HepG2 (cell line): ENCODE measurements around the gene HEPACAM. TPM values are rescaled to one million over a fixed set of nuclear protein-coding genes. Genes with fewer than 3 reads are reported as not detected.

ENCODE experiments used
- ATAC-seq: fragments of 200-7000 bp; cut with Tn5 transposase; 3 replicates; pipeline ENCODE4 v1.9.1; 2020; ENCODE audit warnings: mild to moderate bottlenecking, moderate library complexity
- BruUV-seq: library from RNA; stranded (reverse); fragments of 400-500 nt; replicated peaks from 2 replicates; lab custom pipeline; 2021; lab: Mats Ljungman, UMichigan
- CTCF ChIA-PET: fragments of 300-600 bp; formaldehyde crosslinking; extraction: SDS; loops from one replicate; lab custom pipeline; 2021; ENCODE audit warnings: low total read pairs, inconsistent platforms, low intra/inter-chr PET ratio; lab: Yijun Ruan, JAX
- POLR2A ChIA-PET: fragments of 350-600 bp; sonication (Branson Sonifier 250); formaldehyde crosslinking; loops from one replicate; lab custom pipeline; 2020; ENCODE audit warnings: antibody characterized with exemption, inconsistent platforms; lab: Yijun Ruan, JAX
- DNase-seq: peaks from one replicate; pipeline ENCODE4 v3.0.0-alpha.2; 2015; ENCODE audit warnings: low spot score
- FAIRE-seq: peaks from 3 replicates; lab custom pipeline; 2011; peaks lifted over from hg19 to GRCh38; lab: Jason Lieb, UNC
- H2AFZ ChIP-seq: one replicate; pipeline ENCODE4 v1.6.1; 2011; ENCODE audit warnings: low read length, inconsistent platforms
- H3K27ac ChIP-seq: fragments of 300-600 bp; 3 replicates; pipeline ENCODE4 v1.8.0; 2011; ENCODE audit warnings: mixed run types, mild to moderate bottlenecking, mixed read lengths, low read length, inconsistent platforms; ENCODE audit not compliant: insufficient read depth; ENCODE audit errors: extremely low read length
- H3K27me3 ChIP-seq, 2 experiments: fragments of 200-600 bp in 1 of 2; 2 replicates in 1 of 2; 3 replicates in 1 of 2; pipeline versions ENCODE4 v1.6.0 to v1.8.0; 2011; ENCODE audit warnings: low read length in 2 of 2, mild to moderate bottlenecking in 2 of 2, moderate library complexity in 2 of 2, inconsistent platforms in 1 of 2; ENCODE audit not compliant: insufficient read depth in 2 of 2, control insufficient read depth in 1 of 2
- H3K36me3 ChIP-seq, 2 experiments: fragments of 200-600 bp in 1 of 2; replicated peaks in 1 of 2; 2 replicates in 1 of 2; 3 replicates in 1 of 2; pipeline versions ENCODE4 v1.5.1 to v1.8.0; 2011; ENCODE audit warnings: low read length in 2 of 2, inconsistent platforms in 1 of 2; ENCODE audit not compliant: insufficient read depth in 2 of 2, control insufficient read depth in 1 of 2
- H3K4me1 ChIP-seq: 2 replicates; pipeline ENCODE4 v1.5.1; 2012; ENCODE audit warnings: low read length, inconsistent platforms; ENCODE audit not compliant: insufficient read depth
- H3K4me2 ChIP-seq: 2 replicates; pipeline ENCODE4 v1.6.0; 2011; ENCODE audit warnings: low read depth, low read length, inconsistent platforms
- H3K4me3 ChIP-seq, 3 experiments: fragments of 200-600 bp in 1 of 3; sonication (generic), shearing (Covaris generic) in 1 of 3; replicated peaks in 1 of 3; 2 replicates each; pipeline ENCODE4 v1.5.1; 2011 to 2016; ENCODE audit warnings: low read length in 3 of 3, inconsistent platforms in 2 of 3, low read depth in 2 of 3, mild to moderate bottlenecking in 2 of 3, control low read depth in 1 of 3, mixed read lengths in 1 of 3; ENCODE audit not compliant: insufficient read depth in 1 of 3
- H3K79me2 ChIP-seq: one replicate; pipeline ENCODE4 v1.6.1; 2011; ENCODE audit warnings: low read length, inconsistent platforms; ENCODE audit not compliant: insufficient read depth
- H3K9ac ChIP-seq: 2 replicates; pipeline ENCODE4 v1.6.0; 2011; ENCODE audit warnings: mild to moderate bottlenecking, low read depth, low read length, inconsistent platforms; ENCODE audit not compliant: insufficient read depth
- H3K9me3 ChIP-seq: 2 replicates; pipeline ENCODE4 v1.5.1; 2012; ENCODE audit warnings: mild to moderate bottlenecking, low read length
- H4K20me1 ChIP-seq: 2 replicates; pipeline ENCODE4 v1.6.0; 2011; ENCODE audit warnings: inconsistent platforms, mild to moderate bottlenecking, low read length, moderate library complexity; ENCODE audit not compliant: insufficient read depth
- HNRNPLL ChIP-seq: fragments of 200-400 bp; formaldehyde crosslinking; IDR thresholded peaks from 2 replicates; pipeline ENCODE4 v1.6.1; 2017; ENCODE audit warnings: mild to moderate bottlenecking, low read depth, low read length; ENCODE audit not compliant: poor library complexity, severe bottlenecking
- HOXA7 ChIP-seq: sonication (generic); formaldehyde crosslinking; IDR thresholded peaks from 2 replicates; pipeline ENCODE4 v1.8.1; 2022; ENCODE audit warnings: mild to moderate bottlenecking, missing genetic modification reagents, moderate library complexity
- JARID2 ChIP-seq: sonication (generic); formaldehyde crosslinking; IDR thresholded peaks from 2 replicates; pipeline ENCODE4 v1.8.1; 2023; ENCODE audit warnings: missing genetic modification reagents, inconsistent platforms; ENCODE audit not compliant: insufficient replicate concordance
- KIAA2018 ChIP-seq: sonication (generic); formaldehyde crosslinking; IDR thresholded peaks from 2 replicates; pipeline ENCODE4 v1.5.0; 2020; ENCODE audit warnings: mild to moderate bottlenecking, missing genetic modification reagents, borderline replicate concordance
- KMT2B ChIP-seq: IDR thresholded peaks from 2 replicates; pipeline ENCODE4 v1.6.1; 2016; ENCODE audit warnings: missing genetic modification reagents, missing compliant biosample characterization
- PBX2 ChIP-seq: IDR thresholded peaks from 2 replicates; pipeline ENCODE4 v1.6.1; 2016; ENCODE audit warnings: control low read depth
- REXO4 ChIP-seq: sonication (generic); formaldehyde crosslinking; IDR thresholded peaks from 2 replicates; pipeline ENCODE4 v1.8.0; 2022; ENCODE audit warnings: missing genetic modification reagents, mild to moderate bottlenecking, borderline replicate concordance
- ZBTB25 ChIP-seq: IDR thresholded peaks from 2 replicates; pipeline ENCODE4 v1.6.1; 2018; ENCODE audit warnings: missing genetic modification reagents
- ZNF34 ChIP-seq: sonication (generic); formaldehyde crosslinking; IDR thresholded peaks from 2 replicates; pipeline ENCODE4 v1.4.0; 2020; ENCODE audit warnings: mild to moderate bottlenecking, missing genetic modification reagents, borderline replicate concordance
- ZNF468 ChIP-seq: sonication (generic); formaldehyde crosslinking; IDR thresholded peaks from 2 replicates; pipeline ENCODE4 v1.8.0; 2022; ENCODE audit warnings: mild to moderate bottlenecking, moderate library complexity, missing genetic modification reagents
- ZNF556 ChIP-seq: sonication (generic); formaldehyde crosslinking; IDR thresholded peaks from 2 replicates; pipeline ENCODE4 v1.4.0; 2020; ENCODE audit warnings: mild to moderate bottlenecking, missing genetic modification reagents, borderline replicate concordance
- ZNF766 ChIP-seq: sonication (generic); formaldehyde crosslinking; IDR thresholded peaks from 2 replicates; pipeline ENCODE4 v1.5.0; 2020; ENCODE audit warnings: missing genetic modification reagents, borderline replicate concordance
- WGBS: methylation state at CpG from one replicate; pipeline ENCODE4 v1.1.6; 2017; ENCODE audit warnings: low lambda C conversion rate; 5-methylcytosine and 5-hydroxymethylcytosine counted together
- in situ Hi-C: cut with HindIII; loops from 2 replicates; pipeline ENCODE4 v1.10.0; 2017; ENCODE audit warnings: low pct_unique_long_range_greater_than_20kb; ENCODE audit not compliant: extremely low pct_ligation_motif_present
- intact Hi-C: fragments of 100-400 bp; cut with micrococcal nuclease; formaldehyde crosslinking; loops from one replicate; pipeline ENCODE4 v1.10.0; 2022; ENCODE audit not compliant: unreplicated experiment
- polyA plus RNA-seq, 8 experiments: library from polyadenylated mRNA; depleted of rRNA in 3 of 8; stranded (reverse) in 7 of 8; unstranded in 1 of 8; fragments of >200 nt; fragmentation: Illumina TruSeq in 4 of 8; extraction: Trizol in 4 of 8; gene quantifications; 2 replicates each; pipeline versions ENCODE4 v1.2.1 to v1.2.3, GENCODE V29; 2011 to 2016; ENCODE audit warnings: low read depth in 4 of 8, missing spikeins in 1 of 8, mixed read lengths in 1 of 8; ENCODE audit not compliant: insufficient read depth in 1 of 8
- total RNA-seq, 5 experiments: library from RNA; depleted of rRNA; stranded (reverse); fragments of >200 nt; fragmentation: Illumina TruSeq; extraction: Trizol; gene quantifications; 2 replicates each; pipeline ENCODE4 v1.2.3, GENCODE V29; 2016; ENCODE audit warnings: low read depth in 1 of 5
- TF ChIP-seq, protein P1 (sequence below): sonication (generic); formaldehyde crosslinking; IDR thresholded peaks from 2 replicates; pipeline ENCODE4 v1.8.0; 2022; ENCODE audit warnings: mild to moderate bottlenecking, missing genetic modification reagents, borderline replicate concordance

The HEPACAM gene
- total and polyA plus RNA-seq, 2 of the 13 experiments (the other 11 are each of a cell fraction or from before 2014, with no cell fraction given): 66.9 to 121 TPM

GRCh38 chr11:124873951-124874350 lies 61.9 kb downstream of the HEPACAM start:
- H3K36me3 ChIP-seq: no peaks in the 10 kb centered on the region
- in situ Hi-C loops (no loop called here), intact Hi-C loops (no loop called here)
- H3K4me3 ChIP-seq: no peak overlapping the region
- H3K4me2 ChIP-seq: no peak overlapping the region
- no TSS peak for BruUV-seq
- FAIRE-seq (no peak), DNase-seq (no peak), ATAC-seq (no peak)
- WGBS: 23% methylated on average over 3 of the region's 8 CpGs
- peaks cover 4 to 70% of the 10 kb centered on the region in 2 experiments; a peak in 4 of 5 replicates for H3K27me3 ChIP-seq
- no peaks in the 10 kb centered on the region for H4K20me1 ChIP-seq
- H3K27ac ChIP-seq: no peak overlapping the region
- H2AFZ ChIP-seq: no peak overlapping the region
- POLR2A ChIA-PET: no interaction called here
- no peak overlapping the region for H3K9ac ChIP-seq
- CTCF ChIA-PET: no interaction called here
- peaks cover 28% of the 10 kb centered on the region for H3K4me1 ChIP-seq
- no peaks in the 10 kb centered on the region for H3K9me3 ChIP-seq
- no peaks in the 10 kb centered on the region for H3K79me2 ChIP-seq
- TF ChIP-seq REXO4: no peak
- no peak for TF ChIP-seq ZBTB25 (CRISPR knock-in tag)
- no peak for TF ChIP-seq HNRNPLL
- no peak for TF ChIP-seq ZNF34 (CRISPR knock-in tag)
- TF ChIP-seq ZNF556 (CRISPR knock-in tag): no peak
- TF ChIP-seq JARID2 (CRISPR knock-in tag): no peak
- TF ChIP-seq PBX2 (CRISPR knock-in tag): no peak
- no peak for TF ChIP-seq KIAA2018
- TF ChIP-seq, protein P1, sequence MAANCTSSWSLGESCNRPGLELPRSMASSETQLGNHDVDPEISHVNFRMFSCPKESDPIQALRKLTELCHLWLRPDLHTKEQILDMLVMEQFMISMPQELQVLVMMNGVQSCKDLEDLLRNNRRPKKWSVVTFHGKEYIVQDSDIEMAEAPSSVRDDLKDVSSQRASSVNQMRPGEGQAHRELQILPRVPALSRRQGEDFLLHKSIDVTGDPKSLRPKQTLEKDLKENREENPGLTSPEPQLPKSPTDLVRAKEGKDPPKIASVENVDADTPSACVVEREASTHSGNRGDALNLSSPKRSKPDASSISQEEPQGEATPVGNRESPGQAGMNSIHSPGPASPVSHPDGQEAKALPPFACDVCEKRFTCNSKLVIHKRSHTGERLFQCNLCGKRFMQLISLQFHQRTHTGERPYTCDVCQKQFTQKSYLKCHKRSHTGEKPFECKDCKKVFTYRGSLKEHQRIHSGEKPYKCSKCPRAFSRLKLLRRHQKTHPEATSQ: no peak
- TF ChIP-seq ZNF468 (CRISPR knock-in tag): no peak
- no peak for TF ChIP-seq HOXA7 (CRISPR knock-in tag)
- no peak for TF ChIP-seq ZNF766
- no peak for TF ChIP-seq KMT2B (CRISPR knock-in tag)
